ENCODE data around the gene DHRSX.

- TF ChIP-seq MYC (IDR thresholded peaks at IDR 0.05; ENCODE audit: low read depth, low read length) (no peak), CTCF (IDR thresholded peaks at IDR 0.05; ENCODE audit: extremely low read depth in 1 of 2, insufficient read depth in 1 of 2, low read depth in 1 of 2, low read length in 2 of 2) (no peak), POLR2A (IDR thresholded peaks at IDR 0.05; ENCODE audit: low read depth, low read length) (no peak), POLR2AphosphoS5 (IDR thresholded peaks at IDR 0.05; ENCODE audit: insufficient read depth, low read depth, low read length) (no peak)
These were observed 73.6 kb downstream of the DHRSX start for GRCh38 chrX:2427147-2427546.

All from endothelial cell of umbilical vein (primary cell).